ENCODE data around the gene C2orf81. TPM values are rescaled to one million over a fixed set of nuclear protein-coding genes. Genes with fewer than 3 reads are reported as not detected.
"Not testable (repeated sequence)": the region's sequence is repeated elsewhere in the genome, so short reads cannot be mapped to it uniquely, and the experiment has no call there.

Gene C2orf81
- total and polyA plus RNA-seq, 8 donors, result 1.7 to 3.5 (median 2.2) TPM; not detected in 3

GRCh38 chr2:74423231-74424095, 2.0 kb upstream of the C2orf81 start:
- Histone ChIP-seq H3K27ac (no peak overlapping the region), H3K4me1 (peaks cover 4 to 20% (median 19%) of the 10 kb centered on the region in 4 donors), H3K27me3 (no peaks in the 10 kb centered on the region), H3K36me3 (peaks cover 10 to 41% (median 38%) of the 10 kb centered on the region in 4 donors), H3K9me3 (no peaks in the 10 kb centered on the region), H3K4me3 (no peak overlapping the region)
- no peak for TF ChIP-seq POLR2A (IDR thresholded peaks at IDR 0.05)
- TF ChIP-seq, protein P1, sequence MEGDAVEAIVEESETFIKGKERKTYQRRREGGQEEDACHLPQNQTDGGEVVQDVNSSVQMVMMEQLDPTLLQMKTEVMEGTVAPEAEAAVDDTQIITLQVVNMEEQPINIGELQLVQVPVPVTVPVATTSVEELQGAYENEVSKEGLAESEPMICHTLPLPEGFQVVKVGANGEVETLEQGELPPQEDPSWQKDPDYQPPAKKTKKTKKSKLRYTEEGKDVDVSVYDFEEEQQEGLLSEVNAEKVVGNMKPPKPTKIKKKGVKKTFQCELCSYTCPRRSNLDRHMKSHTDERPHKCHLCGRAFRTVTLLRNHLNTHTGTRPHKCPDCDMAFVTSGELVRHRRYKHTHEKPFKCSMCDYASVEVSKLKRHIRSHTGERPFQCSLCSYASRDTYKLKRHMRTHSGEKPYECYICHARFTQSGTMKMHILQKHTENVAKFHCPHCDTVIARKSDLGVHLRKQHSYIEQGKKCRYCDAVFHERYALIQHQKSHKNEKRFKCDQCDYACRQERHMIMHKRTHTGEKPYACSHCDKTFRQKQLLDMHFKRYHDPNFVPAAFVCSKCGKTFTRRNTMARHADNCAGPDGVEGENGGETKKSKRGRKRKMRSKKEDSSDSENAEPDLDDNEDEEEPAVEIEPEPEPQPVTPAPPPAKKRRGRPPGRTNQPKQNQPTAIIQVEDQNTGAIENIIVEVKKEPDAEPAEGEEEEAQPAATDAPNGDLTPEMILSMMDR (IDR thresholded peaks at IDR 0.05), result no peak
- TF ChIP-seq POLR2AphosphoS5 (IDR thresholded peaks at IDR 0.05), result no peak
- no peak for TF ChIP-seq EP300 (IDR thresholded peaks at IDR 0.05)
- 66 to 74% (median 72%) methylated on average over 9 of the region's 9 CpGs for WGBS, 5 donors
- intact Hi-C loops (cut with DNase I; ENCODE audit: low total_unique reads), result no loop called here
- DNase-seq, result peak in 1 of 2 donors; percentile 11

GRCh38 chr2:74420443-74421103, 846 bp downstream of the C2orf81 start:
- H3K9me3 ChIP-seq; intact Hi-C loops (cut with DNase I; ENCODE audit: low total_unique reads); H3K27me3 ChIP-seq: not testable (repeated sequence)
- Histone ChIP-seq H3K27ac (peak overlapping the region in 3 of 5 donors; percentile 62 to 77 (median 75)), H3K4me1 (peaks cover 9 to 26% (median 26%) of the 10 kb centered on the region in 4 donors), H3K36me3 (peaks cover 2 to 12% (median 9%) of the 10 kb centered on the region in 4 donors), H3K4me3 (peak overlapping the region; percentile 64 to 82 (median 72))
- peak in 1 of 2 donors; percentile 5 for DNase-seq
- 75 to 81% (median 77%) methylated on average over 19 of the region's 19 CpGs for WGBS, 5 donors

DNA sequence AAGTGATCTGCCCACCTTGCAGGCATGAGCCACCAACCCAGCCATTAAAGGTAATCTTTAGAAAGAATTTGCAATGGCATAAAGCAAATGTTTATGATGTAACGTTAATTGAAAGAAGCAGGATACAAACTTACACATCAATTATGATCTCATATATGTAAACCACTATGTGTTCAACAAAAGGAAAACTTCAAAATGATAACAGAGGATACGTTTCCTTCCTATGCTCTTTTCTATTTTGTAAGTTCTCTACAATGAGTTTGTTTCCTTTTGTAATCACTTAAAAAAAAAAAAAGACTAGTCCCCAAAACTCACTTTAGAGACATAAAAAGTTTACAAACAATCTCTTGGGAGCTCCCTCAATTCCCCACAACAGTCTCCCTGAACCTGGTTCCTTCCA, 1.4 kb downstream of the C2orf81 start:
- H3K27me3 ChIP-seq, result peaks cover 0 to 12% (median 3%) of the 10 kb centered on the region in 3 donors
- intact Hi-C loops (cut with DNase I; ENCODE audit: low total_unique reads), result no loop called here

DNA sequence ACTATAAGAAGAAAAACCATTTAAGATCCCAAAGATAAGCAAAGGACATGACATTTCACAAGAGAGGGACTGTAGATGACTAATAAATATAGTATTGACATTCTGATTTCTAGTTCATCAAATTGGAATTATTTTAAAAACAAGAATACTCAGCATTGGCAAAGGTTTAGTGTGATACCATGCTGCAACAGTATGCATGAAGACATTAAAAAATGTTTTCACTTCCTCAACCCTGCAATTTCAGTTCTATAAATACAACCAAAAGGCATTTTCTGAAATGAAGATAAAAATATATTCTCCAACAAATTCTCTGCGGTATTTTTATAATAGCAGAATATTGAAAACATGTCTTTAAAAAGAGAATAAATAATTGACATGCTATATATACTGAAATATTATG, 2.1 kb downstream of the C2orf81 start:
- Histone ChIP-seq H3K9me3 (no peaks in the 10 kb centered on the region), H3K4me3 (no peak overlapping the region), H3K4me1 (peaks cover 19 to 38% (median 38%) of the 10 kb centered on the region in 4 donors), H3K27ac (no peak overlapping the region), H3K36me3 (no peaks in the 10 kb centered on the region), H3K27me3 (peaks cover 0 to 18% (median 8%) of the 10 kb centered on the region in 3 donors)
- WGBS, 5 donors, result 88 to 93% (median 92%) methylated on average over 1 of the region's 1 CpG
- TF ChIP-seq EP300 (IDR thresholded peaks at IDR 0.05), result no peak
- no peak for TF ChIP-seq POLR2AphosphoS5 (IDR thresholded peaks at IDR 0.05)
- no peak for TF ChIP-seq POLR2A (IDR thresholded peaks at IDR 0.05)
- TF ChIP-seq, protein P1 (IDR thresholded peaks at IDR 0.05), result no peak
- intact Hi-C loops (cut with DNase I; ENCODE audit: low total_unique reads), result no loop called here
- no peak for DNase-seq

More for the DNA sequence above, 1.4 kb downstream of the C2orf81 start:
- Histone ChIP-seq H3K4me3 (no peak overlapping the region), H3K4me1 (peaks cover 12 to 32% (median 31%) of the 10 kb centered on the region in 4 donors), H3K36me3 (peaks cover 0 to 6% (median 4%) of the 10 kb centered on the region in 4 donors), H3K9me3 (no peaks in the 10 kb centered on the region), H3K27ac (no peak overlapping the region)
- peak in 1 of 2 donors; percentile 0 for DNase-seq
- TF ChIP-seq POLR2AphosphoS5 (IDR thresholded peaks at IDR 0.05), result no peak
- TF ChIP-seq, protein P1 (IDR thresholded peaks at IDR 0.05), result no peak
- TF ChIP-seq EP300 (IDR thresholded peaks at IDR 0.05), result no peak
- no peak for TF ChIP-seq POLR2A (IDR thresholded peaks at IDR 0.05)
- 76 to 88% (median 80%) methylated on average over 2 of the region's 2 CpGs for WGBS, 5 donors
